Testis (tissue), 3 donors: ENCODE results near the gene DERA. TPM values are rescaled to one million over a fixed set of nuclear protein-coding genes. Genes with fewer than 3 reads are reported as not detected.

ENCODE experiments used
- DNase-seq: peaks from one replicate; pipeline ENCODE4 v3.0.0-alpha.2; 2019
- H3K27ac ChIP-seq, 2 donors: fragments of 200-600 bp; sonication (generic); one replicate each; pipeline ENCODE4 v1.5.1; 2019
- H3K27me3 ChIP-seq: fragments of 200-600 bp; sonication (generic); one replicate; pipeline ENCODE4 v1.5.1; 2019
- H3K36me3 ChIP-seq: fragments of 200-600 bp; sonication (generic); one replicate; pipeline ENCODE4 v1.5.1; 2017; ENCODE audit warnings: low read depth; ENCODE audit errors: missing control alignments
- H3K4me1 ChIP-seq: fragments of 200-600 bp; sonication (generic); one replicate; pipeline ENCODE4 v1.5.1; 2019
- H3K4me3 ChIP-seq, 2 donors: fragments of 200-600 bp; sonication (generic); one replicate each; pipeline ENCODE4 v1.5.1; 2017 to 2019
- H3K9me3 ChIP-seq: fragments of 200-600 bp; sonication (generic); one replicate; pipeline ENCODE4 v1.5.1; 2017
- POLR2A ChIP-seq: fragments of 450-650 bp; IDR thresholded peaks from one replicate; pipeline ENCODE4 v1.6.1; 2017; ENCODE audit warnings: antibody characterized with exemption, mild to moderate bottlenecking, moderate library complexity
- WGBS, 2 donors: methylation state at CpG; one replicate each; pipeline ENCODE4 v1.1.5; 2018; 5-methylcytosine and 5-hydroxymethylcytosine counted together
- intact Hi-C: fragments of 100-400 bp; cut with DNase I; formaldehyde crosslinking; loops from one replicate; pipeline ENCODE4 v1.15.1; 2023; ENCODE audit warnings: low total_unique reads
- polyA plus RNA-seq: library from polyadenylated mRNA; stranded (reverse); fragments of 350-450 nt; fragmentation: Illumina TruSeq; extraction: RNeasy Lipid Tissue Mini Kit (QIAGEN cat#74804); gene quantifications from one replicate; pipeline ENCODE4 v1.2.3, GENCODE V29; 2014; ENCODE audit warnings: low read depth, low replicate concordance; ENCODE audit not compliant: insufficient read depth
- total RNA-seq, 2 donors: library from RNA; depleted of rRNA; stranded (reverse); fragments of >200 nt; gene quantifications; one replicate each; pipeline ENCODE4 v1.2.3, GENCODE V29; 2016
- TF ChIP-seq, protein P1 (sequence below), 3 experiments: fragments of 450-650 bp in 2 of 3; fragments of 200-600 bp in 1 of 3; sonication (generic) in 1 of 3; IDR thresholded peaks; one replicate each; pipeline ENCODE4 v1.5.1; 2016 to 2019; ENCODE audit warnings: antibody characterized with exemption in 3 of 3, mild to moderate bottlenecking in 2 of 3, moderate library complexity in 1 of 3

Gene DERA
- total and polyA plus RNA-seq, 3 donors from 2014 or later, result 14.0 to 21.3 (median 19.0) TPM

DNA sequence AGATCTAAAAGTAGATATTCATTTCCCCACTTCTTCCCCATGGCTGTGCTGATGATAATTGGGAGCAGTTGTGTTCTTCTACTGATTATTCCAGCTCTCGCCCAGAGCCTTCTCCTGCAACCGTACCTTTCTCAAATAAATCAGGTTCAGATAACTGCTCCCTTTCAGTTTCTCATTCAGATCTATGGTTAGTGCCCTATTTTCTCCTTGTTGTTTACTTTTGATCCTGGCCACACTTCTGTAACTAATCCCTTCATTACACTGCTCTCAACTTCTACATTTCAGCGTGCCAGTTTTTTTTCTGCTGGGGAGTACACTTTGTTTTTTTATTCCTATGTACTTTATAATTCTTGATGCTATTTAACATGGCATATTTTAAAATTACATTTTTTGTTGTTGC, 31.7 kb upstream of the DERA start:
- H3K27ac ChIP-seq, result no peak overlapping the region
- no peaks in the 10 kb centered on the region for H3K36me3 ChIP-seq
- TF ChIP-seq, protein P1, sequence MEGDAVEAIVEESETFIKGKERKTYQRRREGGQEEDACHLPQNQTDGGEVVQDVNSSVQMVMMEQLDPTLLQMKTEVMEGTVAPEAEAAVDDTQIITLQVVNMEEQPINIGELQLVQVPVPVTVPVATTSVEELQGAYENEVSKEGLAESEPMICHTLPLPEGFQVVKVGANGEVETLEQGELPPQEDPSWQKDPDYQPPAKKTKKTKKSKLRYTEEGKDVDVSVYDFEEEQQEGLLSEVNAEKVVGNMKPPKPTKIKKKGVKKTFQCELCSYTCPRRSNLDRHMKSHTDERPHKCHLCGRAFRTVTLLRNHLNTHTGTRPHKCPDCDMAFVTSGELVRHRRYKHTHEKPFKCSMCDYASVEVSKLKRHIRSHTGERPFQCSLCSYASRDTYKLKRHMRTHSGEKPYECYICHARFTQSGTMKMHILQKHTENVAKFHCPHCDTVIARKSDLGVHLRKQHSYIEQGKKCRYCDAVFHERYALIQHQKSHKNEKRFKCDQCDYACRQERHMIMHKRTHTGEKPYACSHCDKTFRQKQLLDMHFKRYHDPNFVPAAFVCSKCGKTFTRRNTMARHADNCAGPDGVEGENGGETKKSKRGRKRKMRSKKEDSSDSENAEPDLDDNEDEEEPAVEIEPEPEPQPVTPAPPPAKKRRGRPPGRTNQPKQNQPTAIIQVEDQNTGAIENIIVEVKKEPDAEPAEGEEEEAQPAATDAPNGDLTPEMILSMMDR (IDR thresholded peaks at IDR 0.05), result no peak
- TF ChIP-seq POLR2A, result no peak
- no peak for DNase-seq
- H3K9me3 ChIP-seq, result no peaks in the 10 kb centered on the region
- 96 to 97% methylated on average over 3 of the region's 3 CpGs for WGBS, 2 donors
- no peaks in the 10 kb centered on the region for H3K27me3 ChIP-seq
- peaks cover 2% of the 10 kb centered on the region for H3K4me1 ChIP-seq
- H3K4me3 ChIP-seq, result no peak overlapping the region
- intact Hi-C loops, result no loop called here

- H3K4me3 ChIP-seq, result no peak overlapping the region
- H3K27ac ChIP-seq, result peak overlapping the region in 1 of 2 donors; percentile 96
- no peaks in the 10 kb centered on the region for H3K27me3 ChIP-seq
- 52 to 55% methylated on average over 3 of the region's 3 CpGs for WGBS, 2 donors
- DNase-seq, result no peak
- TF ChIP-seq, protein P1 (IDR thresholded peaks at IDR 0.05), result no peak
- intact Hi-C loops, result no loop called here
- H3K9me3 ChIP-seq, result no peaks in the 10 kb centered on the region
- H3K36me3 ChIP-seq, result no peaks in the 10 kb centered on the region
- peaks cover 5% of the 10 kb centered on the region for H3K4me1 ChIP-seq
Measured at GRCh38 chr12:15880721-15881120, 30.4 kb upstream of the DERA start.

GRCh38 chr12:15882118-15882971, 28.8 kb upstream of the DERA start, which contains the start of gene STRAP:
STRAP (plus strand) TSS chr12:15882387; CDS start chr12:15882708, 321 bp downstream.
- H3K4me3 ChIP-seq, result peak within 1 kb of the TSS; percentile 87 to 95
- H3K27ac ChIP-seq, result peak within 1 kb of the TSS; percentile 93 to 96
- TF ChIP-seq, protein P1 (IDR thresholded peaks at IDR 0.05), result no peak
- peak; percentile 98 for TF ChIP-seq POLR2A
- H3K9me3 ChIP-seq, result no peaks in the 10 kb centered on the region
- no peaks in the 10 kb centered on the region for H3K36me3 ChIP-seq
- DNase-seq, result peak; percentile 99
- intact Hi-C loops, result no loop called here
- WGBS, 2 donors, result 1% methylated on average over 56 to 63 of the region's 63 CpGs
- H3K27me3 ChIP-seq, result no peaks in the 10 kb centered on the region
- H3K4me1 ChIP-seq, result peaks cover 10% of the 10 kb centered on the region

DNA sequence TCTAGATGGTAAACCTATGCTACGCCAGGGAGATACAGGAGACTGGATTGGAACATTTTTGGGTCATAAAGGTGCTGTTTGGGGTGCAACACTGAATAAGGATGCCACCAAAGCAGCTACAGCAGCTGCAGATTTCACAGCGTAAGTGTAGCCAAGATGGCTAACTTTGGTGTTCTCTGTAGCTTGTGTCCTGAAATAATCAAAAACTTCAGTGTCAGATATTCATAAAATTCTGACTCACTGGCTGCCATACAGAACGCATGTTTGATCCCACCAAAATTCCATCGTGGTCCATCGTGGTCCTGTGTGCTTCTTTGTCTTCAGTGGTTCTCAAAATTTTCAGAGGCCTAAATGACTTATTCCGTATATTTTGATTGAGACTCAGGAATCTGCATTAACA, 27.6 kb upstream of the DERA start:
- TF ChIP-seq POLR2A, result no peak
- TF ChIP-seq, protein P1 (IDR thresholded peaks at IDR 0.05), result no peak

More for the DNA sequence above, 27.6 kb upstream of the DERA start:
- H3K27me3 ChIP-seq, result no peaks in the 10 kb centered on the region
- no peak for DNase-seq
- H3K36me3 ChIP-seq, result no peaks in the 10 kb centered on the region
- peak overlapping the region; percentile 87 to 95 for H3K4me3 ChIP-seq
- 29 to 31% methylated on average over 6 of the region's 6 CpGs for WGBS, 2 donors
- intact Hi-C loops, result no loop called here
- peak overlapping the region; percentile 93 to 96 for H3K27ac ChIP-seq
- peaks cover 10% of the 10 kb centered on the region for H3K4me1 ChIP-seq
- H3K9me3 ChIP-seq, result no peaks in the 10 kb centered on the region
